Stimulated activated effector memory CD8-positive, alpha-beta T cell treated with anti-CD3 and anti-CD28 coated beads, Interleukin-12 subunit alpha, Interleukin-12 subunit beta, amount 100 ng/mL, for 72 hours (primary cell): Measurements from ENCODE around the gene TELO2.
A peak's percentile ranks its signal among the peaks of the same experiment; 100 is the strongest.

Experiments
- ATAC-seq: fragments of 150-1000 bp; cut with Tn5 transposase; 2 replicates; pipeline ENCODE4 v1.10.0; 2021
- DNase-seq, 2 donors: peaks; one replicate each; pipeline ENCODE4 v3.0.0; 2021 to 2022; ENCODE audit warnings: low spot score in 2 of 2
- H3K27ac Mint-ChIP-seq: one replicate; pipeline ENCODE4 v1.8.0; 2022; ENCODE audit warnings: mild to moderate bottlenecking, mixed read lengths
- H3K36me3 Mint-ChIP-seq: one replicate; pipeline ENCODE4 v1.8.0; 2022; ENCODE audit warnings: mild to moderate bottlenecking, mixed read lengths
- H3K4me1 Mint-ChIP-seq: one replicate; pipeline ENCODE4 v1.8.0; 2022; ENCODE audit warnings: mixed read lengths
- H3K4me3 Mint-ChIP-seq: one replicate; pipeline ENCODE4 v1.8.0; 2022; ENCODE audit warnings: mild to moderate bottlenecking, mixed read lengths
- H3K9me3 Mint-ChIP-seq: one replicate; pipeline ENCODE4 v1.8.0; 2022; ENCODE audit warnings: mixed read lengths

TELO2 gene

GRCh38 chr16:1538804-1539520 is 45.8 kb downstream of the TELO2 start:
- Mint-ChIP-seq H3K4me3 (no peak overlapping the region), H3K36me3 (peaks cover 49% of the 10 kb centered on the region), H3K27ac (peak overlapping the region; percentile 96), H3K9me3 (no peaks in the 10 kb centered on the region), H3K4me1 (peaks cover 55% of the 10 kb centered on the region)
- DNase-seq (no peak), ATAC-seq (no peak)

- Mint-ChIP-seq H3K4me1 (peaks cover 52% of the 10 kb centered on the region), H3K9me3 (no peaks in the 10 kb centered on the region), H3K4me3 (no peak overlapping the region), H3K27ac (peak overlapping the region; percentile 77), H3K36me3 (peaks cover 46% of the 10 kb centered on the region)
- ATAC-seq, result no peak
- DNase-seq, result no peak
Measured at GRCh38 chr16:1539720-1540555, 46.8 kb downstream of the TELO2 start.

- H3K27ac Mint-ChIP-seq, result peak overlapping the region; percentile 50
- DNase-seq, result no peak
- peaks cover 40% of the 10 kb centered on the region for H3K36me3 Mint-ChIP-seq
- no peak overlapping the region for H3K4me3 Mint-ChIP-seq
- peaks cover 51% of the 10 kb centered on the region for H3K4me1 Mint-ChIP-seq
- no peak for ATAC-seq
- no peaks in the 10 kb centered on the region for H3K9me3 Mint-ChIP-seq
Measured at GRCh38 chr16:1540556-1540855, 47.3 kb downstream of the TELO2 start.

GRCh38 chr16:1541293-1542165 is 48.4 kb downstream of the TELO2 start:
- Mint-ChIP-seq H3K4me1 (peaks cover 51% of the 10 kb centered on the region), H3K4me3 (no peak overlapping the region), H3K9me3 (no peaks in the 10 kb centered on the region), H3K27ac (peak overlapping the region; percentile 92), H3K36me3 (peaks cover 33% of the 10 kb centered on the region)
- DNase-seq (no peak), ATAC-seq (no peak)

- peaks cover 46% of the 10 kb centered on the region for H3K4me1 Mint-ChIP-seq
- no peak for DNase-seq
- peak overlapping the region; percentile 92 for H3K27ac Mint-ChIP-seq
- H3K9me3 Mint-ChIP-seq, result no peaks in the 10 kb centered on the region
- H3K36me3 Mint-ChIP-seq, result peaks cover 27% of the 10 kb centered on the region
- no peak overlapping the region for H3K4me3 Mint-ChIP-seq
- ATAC-seq, result no peak
Measured at GRCh38 chr16:1542166-1542500, 49.0 kb downstream of the TELO2 start.

- Mint-ChIP-seq H3K4me3 (peak overlapping the region; percentile 66), H3K9me3 (no peaks in the 10 kb centered on the region), H3K36me3 (peaks cover 24% of the 10 kb centered on the region), H3K4me1 (peaks cover 42% of the 10 kb centered on the region), H3K27ac (peak overlapping the region; percentile 92)
- DNase-seq (no peak), ATAC-seq (no peak)
Measured at GRCh38 chr16:1542533-1542932, 49.4 kb downstream of the TELO2 start.

GRCh38 chr16:1543085-1543896 is 50.1 kb downstream of the TELO2 start:
- H3K4me3 Mint-ChIP-seq, result peak overlapping the region; percentile 66
- no peaks in the 10 kb centered on the region for H3K9me3 Mint-ChIP-seq
- H3K27ac Mint-ChIP-seq, result peak overlapping the region; percentile 92
- DNase-seq, result peak in 1 of 2 donors; percentile 63
- peak; percentile 86 for ATAC-seq
- H3K36me3 Mint-ChIP-seq, result peaks cover 22% of the 10 kb centered on the region
- H3K4me1 Mint-ChIP-seq, result peaks cover 41% of the 10 kb centered on the region

GRCh38 chr16:1545044-1546040 is 52.2 kb downstream of the TELO2 start:
- no peaks in the 10 kb centered on the region for H3K9me3 Mint-ChIP-seq
- peak overlapping the region; percentile 92 for H3K27ac Mint-ChIP-seq
- H3K4me1 Mint-ChIP-seq, result peaks cover 30% of the 10 kb centered on the region
- DNase-seq (no peak), ATAC-seq (no peak)
- H3K4me3 Mint-ChIP-seq, result no peak overlapping the region
- H3K36me3 Mint-ChIP-seq, result peaks cover 26% of the 10 kb centered on the region

GRCh38 chr16:1546430-1546829 is 53.3 kb downstream of the TELO2 start:
- Mint-ChIP-seq H3K27ac (peak overlapping the region; percentile 17), H3K9me3 (no peaks in the 10 kb centered on the region), H3K4me3 (no peak overlapping the region), H3K4me1 (peaks cover 30% of the 10 kb centered on the region), H3K36me3 (peaks cover 24% of the 10 kb centered on the region)
- DNase-seq (no peak), ATAC-seq (no peak)

- no peak overlapping the region for H3K4me3 Mint-ChIP-seq
- H3K4me1 Mint-ChIP-seq, result peaks cover 30% of the 10 kb centered on the region
Measured at GRCh38 chr16:1548233-1548632, 55.1 kb downstream of the TELO2 start.

GRCh38 chr16:1548727-1549126 is 55.6 kb downstream of the TELO2 start:
- Mint-ChIP-seq H3K9me3 (no peaks in the 10 kb centered on the region), H3K36me3 (peaks cover 26% of the 10 kb centered on the region), H3K27ac (peak overlapping the region; percentile 7), H3K4me1 (peaks cover 25% of the 10 kb centered on the region), H3K4me3 (no peak overlapping the region)
- ATAC-seq, result no peak
- DNase-seq, result no peak

More at GRCh38 chr16:1548233-1548632, 55.1 kb downstream of the TELO2 start:
- peaks cover 29% of the 10 kb centered on the region for H3K36me3 Mint-ChIP-seq
- DNase-seq (no peak), ATAC-seq (no peak)
- peak overlapping the region; percentile 80 for H3K27ac Mint-ChIP-seq
- no peaks in the 10 kb centered on the region for H3K9me3 Mint-ChIP-seq

GRCh38 chr16:1550069-1550468 is 56.9 kb downstream of the TELO2 start:
- Mint-ChIP-seq H3K36me3 (peaks cover 29% of the 10 kb centered on the region), H3K9me3 (no peaks in the 10 kb centered on the region), H3K4me1 (peaks cover 22% of the 10 kb centered on the region), H3K27ac (peak overlapping the region; percentile 7), H3K4me3 (no peak overlapping the region)
- ATAC-seq (no peak), DNase-seq (no peak)

GRCh38 chr16:1550696-1551095 is 57.5 kb downstream of the TELO2 start:
- Mint-ChIP-seq H3K27ac (peak overlapping the region; percentile 68), H3K9me3 (no peaks in the 10 kb centered on the region), H3K36me3 (peaks cover 35% of the 10 kb centered on the region), H3K4me1 (peaks cover 16% of the 10 kb centered on the region), H3K4me3 (no peak overlapping the region)
- DNase-seq, result no peak
- ATAC-seq, result no peak

GRCh38 chr16:1551166-1551565 is 58.0 kb downstream of the TELO2 start:
- peak overlapping the region; percentile 68 for H3K27ac Mint-ChIP-seq
- H3K36me3 Mint-ChIP-seq, result peaks cover 40% of the 10 kb centered on the region
- H3K9me3 Mint-ChIP-seq, result no peaks in the 10 kb centered on the region
- ATAC-seq (no peak), DNase-seq (no peak)
- peaks cover 12% of the 10 kb centered on the region for H3K4me1 Mint-ChIP-seq
- no peak overlapping the region for H3K4me3 Mint-ChIP-seq
